Activated gamma-delta T cell treated with anti-CD3 and anti-CD28 coated beads, Interleukin-2, amount 50 U/mL, for 16 hours (primary cell): ENCODE results near the gene TMEM119.
"Not testable (repeated sequence)": the region's sequence is repeated elsewhere in the genome, so short reads cannot be mapped to it uniquely, and the experiment has no call there.

ENCODE experiments used
- DNase-seq: peaks from one replicate; pipeline ENCODE4 v3.0.0-alpha.2; 2020; ENCODE audit warnings: low read depth

TMEM119 gene

GRCh38 chr12:108582978-108583770, 14.7 kb downstream of the TMEM119 start:
- no peak for DNase-seq

GRCh38 chr12:108582509-108582908, 15.4 kb downstream of the TMEM119 start:
- DNase-seq: no peak

GRCh38 chr12:108581311-108582227, 16.3 kb downstream of the TMEM119 start:
- no peak for DNase-seq

- no peak for DNase-seq
Observed at GRCh38 chr12:108580531-108580930, 17.4 kb downstream of the TMEM119 start.

GRCh38 chr12:108578813-108579212, 19.1 kb downstream of the TMEM119 start:
- DNase-seq: no peak

GRCh38 chr12:108578264-108578663, 19.6 kb downstream of the TMEM119 start:
- DNase-seq: no peak

GRCh38 chr12:108577458-108577857, 20.4 kb downstream of the TMEM119 start:
- no peak for DNase-seq

GRCh38 chr12:108576660-108577234, 21.1 kb downstream of the TMEM119 start:
- no peak for DNase-seq

GRCh38 chr12:108575199-108575912, 22.5 kb downstream of the TMEM119 start:
- DNase-seq: no peak

GRCh38 chr12:108574276-108574675, 23.6 kb downstream of the TMEM119 start:
- DNase-seq: not testable (repeated sequence)

GRCh38 chr12:108573317-108573716, 24.6 kb downstream of the TMEM119 start:
- no peak for DNase-seq

- no peak for DNase-seq
Observed at GRCh38 chr12:108572166-108572790, 25.6 kb downstream of the TMEM119 start.

- no peak for DNase-seq
Observed at GRCh38 chr12:108571609-108572165, 26.2 kb downstream of the TMEM119 start.

GRCh38 chr12:108570743-108571608, 26.9 kb downstream of the TMEM119 start:
- no peak for DNase-seq

GRCh38 chr12:108568338-108569154, 29.3 kb downstream of the TMEM119 start:
- peak; percentile 33 for DNase-seq

GRCh38 chr12:108567406-108568337, 30.2 kb downstream of the TMEM119 start:
- no peak for DNase-seq

- DNase-seq: no peak
Observed at GRCh38 chr12:108566452-108566851, 31.4 kb downstream of the TMEM119 start.

GRCh38 chr12:108565976-108566375, 31.9 kb downstream of the TMEM119 start:
- peak; percentile 45 for DNase-seq
